Measurements from ENCODE around the gene COL6A3. TPM values are rescaled to one million over a fixed set of nuclear protein-coding genes. Genes with fewer than 3 reads are reported as not detected.

The COL6A3 gene
- total RNA-seq, 1 experiment from 2014 or later: 1.2 TPM

DNA sequence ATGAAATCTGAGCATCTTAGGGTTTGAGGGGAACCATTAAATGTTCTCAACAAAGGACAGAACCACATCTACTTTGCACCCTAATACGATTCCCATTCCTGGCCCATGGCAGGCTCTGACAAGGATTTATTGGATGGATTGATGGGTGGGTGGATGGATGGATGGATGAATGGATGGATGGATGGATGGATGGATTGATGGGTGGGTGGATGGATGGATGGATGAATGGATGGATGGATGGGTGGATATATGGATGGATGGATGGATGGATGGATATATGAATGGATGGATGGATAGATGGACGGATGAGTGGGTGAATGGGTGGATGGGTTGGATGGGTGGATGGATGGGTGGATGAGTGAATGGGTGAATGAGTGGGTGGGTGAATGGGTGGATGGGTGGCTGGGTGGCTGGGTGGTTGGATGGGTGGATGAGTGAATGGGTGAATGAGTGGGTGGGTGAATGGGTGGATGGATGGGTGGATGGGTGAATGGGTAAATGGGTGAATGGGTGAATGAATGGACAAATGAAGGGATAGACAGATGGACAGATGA lies 43.5 kb upstream of the COL6A3 start:
- ChIA-PET RAD21 (ENCODE audit: low non-redundant PET in 1 of 2, low total read pairs in 2 of 2, uncharacterized antibody in 2 of 2, unreplicated experiment in 2 of 2) (no interaction called here), CTCF (no interaction called here), POLR2A (no interaction called here)
- no peaks in the 10 kb centered on the region for H3K9me3 ChIP-seq (ENCODE audit: control insufficient read depth in 1 of 2, insufficient read depth in 1 of 2, low read depth in 1 of 2, low read length in 2 of 2)
- DNase-seq (ENCODE audit: low read depth, low spot score): no peak
- no peak overlapping the region for H3K27ac ChIP-seq (ENCODE audit: low read depth, low read length)
- no peaks in the 10 kb centered on the region for H4K20me1 ChIP-seq (ENCODE audit: insufficient read depth)
- no peak for TF ChIP-seq ELF1 (IDR thresholded peaks at IDR 0.05; ENCODE audit: borderline replicate concordance, low read depth)
- TF ChIP-seq ZFX (IDR thresholded peaks at IDR 0.05): no peak
- TF ChIP-seq, protein P1, sequence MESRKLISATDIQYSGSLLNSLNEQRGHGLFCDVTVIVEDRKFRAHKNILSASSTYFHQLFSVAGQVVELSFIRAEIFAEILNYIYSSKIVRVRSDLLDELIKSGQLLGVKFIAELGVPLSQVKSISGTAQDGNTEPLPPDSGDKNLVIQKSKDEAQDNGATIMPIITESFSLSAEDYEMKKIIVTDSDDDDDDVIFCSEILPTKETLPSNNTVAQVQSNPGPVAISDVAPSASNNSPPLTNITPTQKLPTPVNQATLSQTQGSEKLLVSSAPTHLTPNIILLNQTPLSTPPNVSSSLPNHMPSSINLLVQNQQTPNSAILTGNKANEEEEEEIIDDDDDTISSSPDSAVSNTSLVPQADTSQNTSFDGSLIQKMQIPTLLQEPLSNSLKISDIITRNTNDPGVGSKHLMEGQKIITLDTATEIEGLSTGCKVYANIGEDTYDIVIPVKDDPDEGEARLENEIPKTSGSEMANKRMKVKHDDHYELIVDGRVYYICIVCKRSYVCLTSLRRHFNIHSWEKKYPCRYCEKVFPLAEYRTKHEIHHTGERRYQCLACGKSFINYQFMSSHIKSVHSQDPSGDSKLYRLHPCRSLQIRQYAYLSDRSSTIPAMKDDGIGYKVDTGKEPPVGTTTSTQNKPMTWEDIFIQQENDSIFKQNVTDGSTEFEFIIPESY (IDR thresholded peaks at IDR 0.05; ENCODE audit: extremely low read depth, insufficient replicate concordance, low read length): no peak
- no peak for TF ChIP-seq EZH2phosphoT487 (IDR thresholded peaks at IDR 0.05; ENCODE audit: borderline replicate concordance)
- no peak for TF ChIP-seq CEBPB (IDR thresholded peaks at IDR 0.05; ENCODE audit: low read depth)
- TF ChIP-seq EGR1 (IDR thresholded peaks at IDR 0.05; ENCODE audit: low read depth): no peak
- TF ChIP-seq MAX (IDR thresholded peaks at IDR 0.05): no peak
- TF ChIP-seq TCF7L2 (IDR thresholded peaks at IDR 0.05; ENCODE audit: borderline replicate concordance, extremely low read depth, insufficient read depth, insufficient read length): no peak
- no peak for TF ChIP-seq RAD21 (IDR thresholded peaks at IDR 0.05; ENCODE audit: low read depth)
- no peak for TF ChIP-seq SP1 (IDR thresholded peaks at IDR 0.05; ENCODE audit: low read depth)
- TF ChIP-seq REST (IDR thresholded peaks at IDR 0.05; ENCODE audit: low read depth): no peak
- no peak for TF ChIP-seq SIN3A (IDR thresholded peaks at IDR 0.05; ENCODE audit: low read depth)
- peaks cover 3 to 30% of the 10 kb centered on the region in 2 experiments; a peak in 3 of 4 replicates for H3K4me1 ChIP-seq (ENCODE audit: control insufficient read depth in 1 of 2, insufficient read depth in 2 of 2, low read length in 2 of 2)
- no peaks in the 10 kb centered on the region for H3K27me3 ChIP-seq (ENCODE audit: insufficient read depth, low read length)
- H3K4me2 ChIP-seq (ENCODE audit: low read length): no peak overlapping the region
- no peaks in the 10 kb centered on the region for H3K36me3 ChIP-seq (ENCODE audit: control insufficient read depth in 1 of 2, insufficient read depth in 2 of 2, low read length in 2 of 2)
- H3K79me2 ChIP-seq (ENCODE audit: insufficient read depth, low read length): no peaks in the 10 kb centered on the region
- BruUV-seq (replicated peaks): no TSS peak
- ATAC-seq: no peak
- intact Hi-C loops (cut with micrococcal nuclease): no loop called here
- no peaks in the 10 kb centered on the region for H3K9me2 ChIP-seq (ENCODE audit: insufficient read depth)
- H3K4me3 ChIP-seq (replicated peaks in 1 of 2; ENCODE audit: low read depth in 1 of 2, low read length in 2 of 2): no peak overlapping the region
- H3K9ac ChIP-seq (ENCODE audit: low read length): no peak overlapping the region
- H2AFZ ChIP-seq (ENCODE audit: low read depth, low read length, poor library complexity, severe bottlenecking): no peak overlapping the region
